NCI-H69 (cell line): Measurements from ENCODE around the gene ADORA2B.
"Not testable (repeated sequence)": the region's sequence is repeated elsewhere in the genome, so short reads cannot be mapped to it uniquely, and the experiment has no call there.

Source experiments
- DNase-seq: peaks from one replicate; lab custom pipeline; 2025; lab: John Stamatoyannopoulos, UW

ADORA2B gene

GRCh38 chr17:15922586-15922985 lies 22.3 kb upstream of the ADORA2B start:
- DNase-seq, result no peak

GRCh38 chr17:15926039-15926740 lies 18.7 kb upstream of the ADORA2B start:
- DNase-seq, result no peak

- no peak for DNase-seq
These were observed 16.6 kb upstream of the ADORA2B start for GRCh38 chr17:15928286-15928785.

- no peak for DNase-seq
These were observed 15.0 kb upstream of the ADORA2B start for GRCh38 chr17:15929941-15930340.

- DNase-seq, result no peak
These were observed 14.5 kb upstream of the ADORA2B start for GRCh38 chr17:15930426-15930825.

- no peak for DNase-seq
These were observed 13.5 kb upstream of the ADORA2B start for GRCh38 chr17:15931394-15931793.

- DNase-seq, result no peak
These were observed 10.1 kb upstream of the ADORA2B start for GRCh38 chr17:15934866-15935265.

- DNase-seq, result no peak
These were observed 9.0 kb upstream of the ADORA2B start for GRCh38 chr17:15935891-15936290.

GRCh38 chr17:15936481-15936880 lies 8.4 kb upstream of the ADORA2B start:
- DNase-seq, result not testable (repeated sequence)

GRCh38 chr17:15941781-15942180 lies 3.1 kb upstream of the ADORA2B start:
- DNase-seq, result no peak

GRCh38 chr17:15942207-15942833 lies 2.6 kb upstream of the ADORA2B start:
- DNase-seq, result no peak

GRCh38 chr17:15943971-15944758 lies 765 bp upstream of the ADORA2B start:
- DNase-seq, result no peak

GRCh38 chr17:15945527-15946191 lies 729 bp downstream of the ADORA2B start:
- DNase-seq, result no peak

- no peak for DNase-seq
These were observed 1.7 kb downstream of the ADORA2B start for GRCh38 chr17:15946611-15947120.

GRCh38 chr17:15947271-15947670 lies 2.3 kb downstream of the ADORA2B start:
- DNase-seq, result no peak

- no peak for DNase-seq
These were observed 3.2 kb downstream of the ADORA2B start for GRCh38 chr17:15947976-15948752.

GRCh38 chr17:15951368-15952047 lies 6.6 kb downstream of the ADORA2B start:
- DNase-seq, result no peak

GRCh38 chr17:15952048-15952532 lies 7.2 kb downstream of the ADORA2B start:
- no peak for DNase-seq

GRCh38 chr17:15952916-15953790 lies 8.2 kb downstream of the ADORA2B start:
- no peak for DNase-seq
